ENCODE data around the gene ANKRD13A. TPM values are rescaled to one million over a fixed set of nuclear protein-coding genes. Genes with fewer than 3 reads are reported as not detected.

Gene ANKRD13A
- total and polyA plus RNA-seq, 2 of the 13 experiments (the other 11 are each of a cell fraction or from before 2014, with no cell fraction given): 34.1 to 41.6 TPM

DNA sequence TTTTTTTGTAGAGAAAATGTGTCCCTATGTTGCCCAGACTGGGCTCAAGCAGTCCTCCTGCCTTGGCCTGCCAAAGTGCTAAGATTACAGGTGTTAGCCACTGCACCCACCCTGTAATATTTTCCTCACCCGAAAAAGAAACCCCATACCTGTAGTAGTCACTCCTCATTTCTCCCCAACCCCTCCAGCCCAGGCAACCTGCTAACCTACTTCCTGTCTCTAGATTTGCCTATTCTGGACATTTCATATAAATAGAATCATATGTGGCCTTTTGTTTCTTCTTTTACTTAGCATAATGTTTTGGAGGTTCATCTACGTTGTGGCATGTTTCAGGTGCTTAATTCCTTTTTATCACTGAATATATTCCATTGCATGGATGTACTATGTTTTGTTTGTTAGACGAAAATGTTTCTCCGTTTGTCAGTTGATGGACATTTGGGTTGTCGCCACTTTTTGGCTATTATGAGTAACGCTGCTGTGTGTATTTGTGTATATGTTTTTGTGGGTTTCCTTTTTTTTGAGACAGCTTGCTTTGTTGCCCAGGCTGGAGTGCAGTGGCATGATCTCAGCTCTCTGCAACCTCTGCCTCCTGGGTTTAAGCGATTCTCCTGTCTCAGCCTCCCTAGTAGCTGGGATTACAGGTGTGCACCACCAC is 6.2 kb downstream of the ANKRD13A start:
- BruUV-seq (replicated peaks): no TSS peak
- H3K79me2 ChIP-seq (ENCODE audit: insufficient read depth, low read length): peaks cover 39% of the 10 kb centered on the region
- WGBS (ENCODE audit: low lambda C conversion rate): 94% methylated on average over 7 of the region's 7 CpGs
- TF ChIP-seq SMYD3 (CRISPR knock-in tag; IDR thresholded peaks at IDR 0.05) (no peak), ZFP37 (CRISPR knock-in tag; IDR thresholded peaks at IDR 0.05; ENCODE audit: borderline replicate concordance) (no peak), TRIM24 (CRISPR knock-in tag; IDR thresholded peaks at IDR 0.05) (no peak), ETV5 (CRISPR knock-in tag; IDR thresholded peaks at IDR 0.05; ENCODE audit: borderline replicate concordance) (no peak), KDM3A (CRISPR knock-in tag; IDR thresholded peaks at IDR 0.05; ENCODE audit: low read depth) (no peak), BHLHE40 (IDR thresholded peaks at IDR 0.05; ENCODE audit: low read length) (no peak), ZNF432 (CRISPR knock-in tag; IDR thresholded peaks at IDR 0.05; ENCODE audit: borderline replicate concordance) (no peak), ZNF572 (CRISPR knock-in tag; IDR thresholded peaks at IDR 0.05) (no peak), KDM4B (CRISPR knock-in tag; IDR thresholded peaks at IDR 0.05) (no peak), WIZ (CRISPR knock-in tag; IDR thresholded peaks at IDR 0.05) (no peak), ZZZ3 (CRISPR knock-in tag; IDR thresholded peaks at IDR 0.05; ENCODE audit: borderline replicate concordance) (no peak), ZNF260 (CRISPR knock-in tag; IDR thresholded peaks at IDR 0.05; ENCODE audit: borderline replicate concordance, low read depth) (no peak), DR1 (CRISPR knock-in tag; IDR thresholded peaks at IDR 0.05) (no peak)
- TF ChIP-seq, protein P1, sequence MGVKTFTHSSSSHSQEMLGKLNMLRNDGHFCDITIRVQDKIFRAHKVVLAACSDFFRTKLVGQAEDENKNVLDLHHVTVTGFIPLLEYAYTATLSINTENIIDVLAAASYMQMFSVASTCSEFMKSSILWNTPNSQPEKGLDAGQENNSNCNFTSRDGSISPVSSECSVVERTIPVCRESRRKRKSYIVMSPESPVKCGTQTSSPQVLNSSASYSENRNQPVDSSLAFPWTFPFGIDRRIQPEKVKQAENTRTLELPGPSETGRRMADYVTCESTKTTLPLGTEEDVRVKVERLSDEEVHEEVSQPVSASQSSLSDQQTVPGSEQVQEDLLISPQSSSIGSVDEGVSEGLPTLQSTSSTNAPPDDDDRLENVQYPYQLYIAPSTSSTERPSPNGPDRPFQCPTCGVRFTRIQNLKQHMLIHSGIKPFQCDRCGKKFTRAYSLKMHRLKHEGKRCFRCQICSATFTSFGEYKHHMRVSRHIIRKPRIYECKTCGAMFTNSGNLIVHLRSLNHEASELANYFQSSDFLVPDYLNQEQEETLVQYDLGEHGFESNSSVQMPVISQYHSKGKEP (CRISPR knock-in tag; IDR thresholded peaks at IDR 0.05): no peak
- TF ChIP-seq, protein P2, sequence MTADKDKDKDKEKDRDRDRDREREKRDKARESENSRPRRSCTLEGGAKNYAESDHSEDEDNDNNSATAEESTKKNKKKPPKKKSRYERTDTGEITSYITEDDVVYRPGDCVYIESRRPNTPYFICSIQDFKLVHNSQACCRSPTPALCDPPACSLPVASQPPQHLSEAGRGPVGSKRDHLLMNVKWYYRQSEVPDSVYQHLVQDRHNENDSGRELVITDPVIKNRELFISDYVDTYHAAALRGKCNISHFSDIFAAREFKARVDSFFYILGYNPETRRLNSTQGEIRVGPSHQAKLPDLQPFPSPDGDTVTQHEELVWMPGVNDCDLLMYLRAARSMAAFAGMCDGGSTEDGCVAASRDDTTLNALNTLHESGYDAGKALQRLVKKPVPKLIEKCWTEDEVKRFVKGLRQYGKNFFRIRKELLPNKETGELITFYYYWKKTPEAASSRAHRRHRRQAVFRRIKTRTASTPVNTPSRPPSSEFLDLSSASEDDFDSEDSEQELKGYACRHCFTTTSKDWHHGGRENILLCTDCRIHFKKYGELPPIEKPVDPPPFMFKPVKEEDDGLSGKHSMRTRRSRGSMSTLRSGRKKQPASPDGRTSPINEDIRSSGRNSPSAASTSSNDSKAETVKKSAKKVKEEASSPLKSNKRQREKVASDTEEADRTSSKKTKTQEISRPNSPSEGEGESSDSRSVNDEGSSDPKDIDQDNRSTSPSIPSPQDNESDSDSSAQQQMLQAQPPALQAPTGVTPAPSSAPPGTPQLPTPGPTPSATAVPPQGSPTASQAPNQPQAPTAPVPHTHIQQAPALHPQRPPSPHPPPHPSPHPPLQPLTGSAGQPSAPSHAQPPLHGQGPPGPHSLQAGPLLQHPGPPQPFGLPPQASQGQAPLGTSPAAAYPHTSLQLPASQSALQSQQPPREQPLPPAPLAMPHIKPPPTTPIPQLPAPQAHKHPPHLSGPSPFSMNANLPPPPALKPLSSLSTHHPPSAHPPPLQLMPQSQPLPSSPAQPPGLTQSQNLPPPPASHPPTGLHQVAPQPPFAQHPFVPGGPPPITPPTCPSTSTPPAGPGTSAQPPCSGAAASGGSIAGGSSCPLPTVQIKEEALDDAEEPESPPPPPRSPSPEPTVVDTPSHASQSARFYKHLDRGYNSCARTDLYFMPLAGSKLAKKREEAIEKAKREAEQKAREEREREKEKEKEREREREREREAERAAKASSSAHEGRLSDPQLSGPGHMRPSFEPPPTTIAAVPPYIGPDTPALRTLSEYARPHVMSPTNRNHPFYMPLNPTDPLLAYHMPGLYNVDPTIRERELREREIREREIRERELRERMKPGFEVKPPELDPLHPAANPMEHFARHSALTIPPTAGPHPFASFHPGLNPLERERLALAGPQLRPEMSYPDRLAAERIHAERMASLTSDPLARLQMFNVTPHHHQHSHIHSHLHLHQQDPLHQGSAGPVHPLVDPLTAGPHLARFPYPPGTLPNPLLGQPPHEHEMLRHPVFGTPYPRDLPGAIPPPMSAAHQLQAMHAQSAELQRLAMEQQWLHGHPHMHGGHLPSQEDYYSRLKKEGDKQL (CRISPR knock-in tag; IDR thresholded peaks at IDR 0.05; ENCODE audit: low read depth): no peak
- TF ChIP-seq, protein P3, sequence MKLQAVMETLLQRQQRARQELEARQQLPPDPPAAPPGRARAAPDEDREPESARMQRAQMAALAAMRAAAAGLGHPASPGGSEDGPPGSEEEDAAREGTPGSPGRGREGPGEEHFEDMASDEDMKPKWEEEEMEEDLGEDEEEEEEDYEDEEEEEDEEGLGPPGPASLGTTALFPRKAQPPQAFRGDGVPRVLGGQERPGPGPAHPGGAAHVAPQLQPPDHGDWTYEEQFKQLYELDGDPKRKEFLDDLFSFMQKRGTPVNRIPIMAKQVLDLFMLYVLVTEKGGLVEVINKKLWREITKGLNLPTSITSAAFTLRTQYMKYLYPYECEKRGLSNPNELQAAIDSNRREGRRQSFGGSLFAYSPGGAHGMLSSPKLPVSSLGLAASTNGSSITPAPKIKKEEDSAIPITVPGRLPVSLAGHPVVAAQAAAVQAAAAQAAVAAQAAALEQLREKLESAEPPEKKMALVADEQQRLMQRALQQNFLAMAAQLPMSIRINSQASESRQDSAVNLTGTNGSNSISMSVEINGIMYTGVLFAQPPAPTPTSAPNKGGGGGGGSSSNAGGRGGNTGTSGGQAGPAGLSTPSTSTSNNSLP (IDR thresholded peaks at IDR 0.05; ENCODE audit: low read depth, low read length): no peak

More for the DNA sequence above, 6.2 kb downstream of the ANKRD13A start:
- in situ Hi-C loops (cut with HindIII; ENCODE audit: extremely low pct_ligation_motif_present, low pct_unique_long_range_greater_than_20kb) (no loop called here), intact Hi-C loops (cut with micrococcal nuclease; ENCODE audit: unreplicated experiment) (no loop called here)
- Histone ChIP-seq H3K27ac (ENCODE audit: extremely low read length, insufficient read depth, low read length) (no peak overlapping the region), H4K20me1 (ENCODE audit: insufficient read depth, low read length) (no peaks in the 10 kb centered on the region), H3K36me3 (replicated peaks in 1 of 2; ENCODE audit: control insufficient read depth in 1 of 2, insufficient read depth in 2 of 2, low read length in 2 of 2) (no peaks in the 10 kb centered on the region; a peak in 1 of 5 replicates), H3K9me3 (ENCODE audit: low read length) (no peaks in the 10 kb centered on the region), H3K9ac (ENCODE audit: insufficient read depth, low read depth, low read length) (no peak overlapping the region), H3K4me3 (replicated peaks in 1 of 3; ENCODE audit: insufficient read depth in 1 of 3, low read depth in 2 of 3, low read length in 3 of 3) (no peak overlapping the region), H3K4me2 (ENCODE audit: low read depth, low read length) (no peak overlapping the region), H3K27me3 (ENCODE audit: control insufficient read depth in 1 of 2, insufficient read depth in 2 of 2, low read length in 2 of 2) (no peaks in the 10 kb centered on the region), H3K4me1 (ENCODE audit: insufficient read depth, low read length) (peaks cover 38% of the 10 kb centered on the region), H2AFZ (ENCODE audit: low read length) (no peak overlapping the region)
- FAIRE-seq (no peak), DNase-seq (ENCODE audit: low spot score) (no peak), ATAC-seq (no peak)
- CTCF ChIA-PET (ENCODE audit: low intra/inter-chr PET ratio, low total read pairs): interaction anchor here (0.6 kb wide), 1 partner anchor 102 kb away, joined by 3 read pairs; no protein-coding TSS in a partner anchor
- POLR2A ChIA-PET: no interaction called here

Data from HepG2 (cell line).